SK-N-SH (cell line): ENCODE data around the gene TDRKH. TPM values are rescaled to one million over a fixed set of nuclear protein-coding genes. Genes with fewer than 3 reads are reported as not detected.

Source experiments
- CTCF ChIA-PET: fragments of 300-600, 350-600 bp; formaldehyde crosslinking; extraction: SDS; loops from one replicate; lab custom pipeline; 2021; lab: Yijun Ruan, JAX
- POLR2A ChIA-PET: fragments of 350-600 bp; sonication (Branson Sonifier 250); formaldehyde crosslinking; extraction: SDS; loops from one replicate; lab custom pipeline; 2020; ENCODE audit warnings: antibody characterized with exemption, inconsistent platforms; lab: Yijun Ruan, JAX
- DNase-seq: peaks from one replicate; pipeline ENCODE4 v3.0.0; 2012
- H2AFZ ChIP-seq: fragments of 200-600 bp; sonication (generic); 2 replicates; pipeline ENCODE4 v1.8.1; 2016; ENCODE audit warnings: antibody characterized with exemption, mild to moderate bottlenecking, low read depth
- H3F3A ChIP-seq: fragments of 200-600 bp; sonication (generic); replicated peaks from 2 replicates; pipeline ENCODE3; 2016; ENCODE audit warnings: antibody characterized with exemption, mild to moderate bottlenecking; ENCODE audit not compliant: insufficient read depth
- H3K27ac ChIP-seq, 2 experiments: fragments of 200-500 bp in 1 of 2; fragments of 200-600 bp in 1 of 2; sonication (Bioruptor generic) in 1 of 2; sonication (generic), shearing (Covaris generic) in 1 of 2; 2 replicates each; pipeline versions ENCODE4 v1.5.1 to v1.6.1; 2014 to 2016; ENCODE audit warnings: low read depth in 2 of 2, inconsistent platforms in 1 of 2, low read length in 1 of 2, mild to moderate bottlenecking in 1 of 2, mixed read lengths in 1 of 2
- H3K27me3 ChIP-seq: fragments of 200-600 bp; sonication (generic), shearing (Covaris generic); 2 replicates; pipeline ENCODE4 v1.6.1; 2016; ENCODE audit warnings: mixed run types; ENCODE audit not compliant: insufficient read depth
- H3K36me3 ChIP-seq, 2 experiments: fragments of 200-500 bp in 1 of 2; fragments of 200-600 bp in 1 of 2; sonication (Bioruptor generic) in 1 of 2; sonication (generic) in 1 of 2; replicated peaks in 1 of 2; 2 replicates each; pipeline versions ENCODE3 to v1.5.1; 2014 to 2016; ENCODE audit warnings: low read length in 1 of 2, mild to moderate bottlenecking in 1 of 2; ENCODE audit not compliant: insufficient read depth in 2 of 2, control insufficient read depth in 1 of 2
- H3K4me1 ChIP-seq, 2 experiments: fragments of 200-500 bp in 1 of 2; fragments of 200-600 bp in 1 of 2; sonication (Bioruptor generic) in 1 of 2; sonication (generic), shearing (Covaris generic) in 1 of 2; 2 replicates each; pipeline versions ENCODE4 v1.5.1 to v1.6.1; 2014 to 2016; ENCODE audit warnings: low read depth in 1 of 2, low read length in 1 of 2, mixed run types in 1 of 2; ENCODE audit not compliant: insufficient read depth in 2 of 2, control insufficient read depth in 1 of 2
- H3K4me2 ChIP-seq: fragments of 200-600 bp; sonication (generic), shearing (Covaris generic); 2 replicates; pipeline ENCODE4 v1.6.1; 2017; ENCODE audit warnings: mixed run types
- H3K4me3 ChIP-seq, 2 experiments: fragments of 200-500 bp in 1 of 2; fragments of 200-600 bp in 1 of 2; sonication (Bioruptor generic) in 1 of 2; sonication (generic), shearing (Covaris generic) in 1 of 2; 2 replicates each; pipeline versions ENCODE4 v1.5.1 to v1.8.1; 2014 to 2016; ENCODE audit warnings: low read depth in 2 of 2, inconsistent platforms in 1 of 2, low read length in 1 of 2, mild to moderate bottlenecking in 1 of 2, mixed read lengths in 1 of 2, moderate library complexity in 1 of 2
- H3K79me2 ChIP-seq: fragments of 200-600 bp; sonication (generic); 2 replicates; pipeline ENCODE4 v1.8.1; 2017; ENCODE audit warnings: mild to moderate bottlenecking; ENCODE audit not compliant: insufficient read depth
- H3K9ac ChIP-seq: fragments of 200-600 bp; sonication (generic); 2 replicates; pipeline ENCODE4 v1.6.1; 2017; ENCODE audit warnings: mixed run types
- H3K9me2 ChIP-seq: fragments of 200-600 bp; sonication (generic); 2 replicates; pipeline ENCODE4 v1.6.1; 2017; ENCODE audit warnings: mixed run types
- H3K9me3 ChIP-seq: fragments of 200-600 bp; sonication (generic); 2 replicates; pipeline ENCODE4 v1.6.1; 2017; ENCODE audit warnings: mixed run types, mild to moderate bottlenecking, moderate library complexity
- H4K20me1 ChIP-seq: fragments of 200-600 bp; sonication (generic); 2 replicates; pipeline ENCODE4 v1.6.1; 2017; ENCODE audit warnings: mild to moderate bottlenecking, mixed run types; ENCODE audit not compliant: insufficient read depth
- CTCF ChIP-seq: fragments of 200-600 bp; sonication (generic); IDR thresholded peaks from 2 replicates; pipeline ENCODE4 v1.6.1; 2017; ENCODE audit warnings: antibody characterized with exemption, mild to moderate bottlenecking, moderate library complexity
- EZH2phosphoT487 ChIP-seq: fragments of 200-600 bp; sonication (generic); IDR thresholded peaks from 2 replicates; pipeline ENCODE4 v1.6.1; 2017; ENCODE audit warnings: low read depth, mixed run types, mild to moderate bottlenecking, antibody characterized with exemption, moderate library complexity, borderline replicate concordance
- FOSL2 ChIP-seq: IDR thresholded peaks from 2 replicates; pipeline ENCODE4 v1.4.0; 2012; ENCODE audit warnings: low read depth, mild to moderate bottlenecking, moderate library complexity, borderline replicate concordance
- FOXJ3 ChIP-seq: sonication (generic); formaldehyde crosslinking; IDR thresholded peaks from 2 replicates; pipeline ENCODE4 v1.5.1; 2020; ENCODE audit warnings: mild to moderate bottlenecking, missing genetic modification reagents
- FOXM1 ChIP-seq: IDR thresholded peaks from 2 replicates; pipeline ENCODE4 v1.4.0; 2012; ENCODE audit warnings: low read depth, mild to moderate bottlenecking
- GATA2 ChIP-seq: sonication (generic); formaldehyde crosslinking; IDR thresholded peaks from 2 replicates; pipeline ENCODE4 v1.5.0; 2020; ENCODE audit warnings: mild to moderate bottlenecking, missing genetic modification reagents
- MEF2A ChIP-seq: IDR thresholded peaks from 2 replicates; pipeline ENCODE4 v1.4.0; 2012; ENCODE audit warnings: low read depth, borderline replicate concordance
- NRF1 ChIP-seq: IDR thresholded peaks from 2 replicates; pipeline ENCODE4 v1.6.1; 2012; ENCODE audit warnings: low read depth, mild to moderate bottlenecking, low read length
- PBX3 ChIP-seq: IDR thresholded peaks from 2 replicates; pipeline ENCODE4; 2012
- POLR2AphosphoS5 ChIP-seq: IDR thresholded peaks from 2 replicates; pipeline ENCODE4 v1.6.1; 2012; ENCODE audit warnings: low read depth, low read length
- RAD21 ChIP-seq: IDR thresholded peaks from 2 replicates; pipeline ENCODE4 v1.6.1; 2012; ENCODE audit warnings: mild to moderate bottlenecking, low read length
- TAF1 ChIP-seq: IDR thresholded peaks from 2 replicates; pipeline ENCODE4 v1.6.1; 2012; ENCODE audit warnings: low read depth, mild to moderate bottlenecking, low read length, moderate library complexity, borderline replicate concordance
- TEAD4 ChIP-seq: IDR thresholded peaks from 2 replicates; pipeline ENCODE4 v1.4.0; 2012; ENCODE audit warnings: mild to moderate bottlenecking, borderline replicate concordance; ENCODE audit not compliant: insufficient read depth
- YY1 ChIP-seq: IDR thresholded peaks from 2 replicates; pipeline ENCODE4 v1.4.0; 2012; ENCODE audit warnings: low read depth, mild to moderate bottlenecking
- WGBS: methylation state at CpG from one replicate; pipeline ENCODE4 v1.1.6; 2017; ENCODE audit warnings: low lambda C conversion rate; 5-methylcytosine and 5-hydroxymethylcytosine counted together
- polyA plus RNA-seq, 3 experiments: library from polyadenylated mRNA; depleted of rRNA; stranded (reverse); fragments of >200 nt; gene quantifications; 2 replicates each; pipeline ENCODE4 v1.2.3, GENCODE V29; 2012
- TF ChIP-seq, protein P1 (sequence below): fragments of 150-350 bp; IDR thresholded peaks from 2 replicates; pipeline ENCODE4 v1.6.1; 2017; ENCODE audit warnings: antibody characterized with exemption, low read length, low read depth, borderline replicate concordance

Gene TDRKH
- polyA plus RNA-seq, 1 of the 3 experiments (the other 2 are of a cell fraction), result 1.9 TPM

DNA sequence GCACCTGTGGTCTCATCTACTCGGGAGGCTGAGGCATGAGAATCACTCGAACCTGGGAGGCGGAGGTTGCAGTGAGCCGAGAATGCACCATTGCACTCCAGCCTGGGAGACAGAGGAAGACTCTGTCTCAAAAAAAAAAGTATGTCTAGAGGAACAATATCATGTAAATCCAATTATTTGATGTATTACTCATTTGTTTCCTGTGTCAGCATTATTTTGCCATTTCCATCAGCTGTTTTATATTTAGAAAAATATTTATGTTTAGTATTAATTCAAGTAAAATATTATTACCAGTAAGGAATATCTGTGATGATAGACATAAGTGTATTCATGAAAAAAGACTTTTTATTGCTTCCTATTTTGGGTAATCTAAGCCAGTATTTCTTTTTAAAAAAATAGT is 13.0 kb downstream of the TDRKH start:
- WGBS, result 76% methylated on average over 4 of the region's 4 CpGs
- CTCF ChIA-PET, result interaction anchor here (1.0 kb wide), 1 partner anchor 14 kb away, joined by 3 read pairs; the partner anchor contains the start of gene MRPL9

DNA sequence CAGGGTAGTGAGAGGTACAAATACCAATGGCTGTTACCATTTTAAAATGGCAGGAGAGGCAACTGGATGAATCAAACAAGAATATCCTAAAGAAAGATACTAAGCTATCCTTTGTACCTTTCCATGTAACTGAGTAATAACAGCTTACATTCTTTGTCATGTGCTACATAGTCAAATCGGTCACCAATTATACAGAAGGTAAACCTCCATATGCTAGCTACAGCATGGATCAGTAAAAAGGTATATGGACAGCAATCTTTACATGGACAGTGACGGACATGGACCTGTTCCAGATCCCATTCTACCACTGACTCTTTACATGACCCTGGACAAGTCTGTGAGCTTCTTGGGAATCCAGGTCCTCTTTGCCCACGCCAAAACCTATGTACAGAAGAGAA is 13.6 kb downstream of the TDRKH start:
- CTCF ChIA-PET, result interaction anchor here (0.9 to 1.0 kb wide), 2 partner anchors 13 to 60 kb away, joined by 3 read pairs; partner anchors contain the start of gene MRPL9
- H3K79me2 ChIP-seq, result no peaks in the 10 kb centered on the region
- H3K9ac ChIP-seq, result no peak overlapping the region
- no peak overlapping the region for H3K4me2 ChIP-seq
- H4K20me1 ChIP-seq, result no peaks in the 10 kb centered on the region
- no peaks in the 10 kb centered on the region for H3K27me3 ChIP-seq
- no peak for DNase-seq
- H3F3A ChIP-seq, result no peaks in the 10 kb centered on the region
- no peaks in the 10 kb centered on the region for H3K4me1 ChIP-seq
- H2AFZ ChIP-seq, result no peak overlapping the region
- H3K27ac ChIP-seq, result no peak overlapping the region
- no peaks in the 10 kb centered on the region for H3K9me2 ChIP-seq
- H3K9me3 ChIP-seq, result no peaks in the 10 kb centered on the region
- POLR2A ChIA-PET, result no interaction called here
- whole genome bisulfite sequencing, result 69% methylated on average over 3 of the region's 3 CpGs
- H3K36me3 ChIP-seq, result peaks cover 3 to 27% of the 10 kb centered on the region in 2 experiments
- no peak overlapping the region for H3K4me3 ChIP-seq
- TF ChIP-seq PBX3 (no peak), CTCF (no peak), FOXM1 (no peak), TEAD4 (no peak), FOSL2 (no peak), GATA2 (CRISPR knock-in tag) (no peak), EZH2phosphoT487 (no peak), FOXJ3 (CRISPR knock-in tag) (no peak)

More for the DNA sequence above, 13.0 kb downstream of the TDRKH start:
- Histone ChIP-seq H3K27ac (no peak overlapping the region), H3F3A (no peaks in the 10 kb centered on the region), H3K4me2 (no peak overlapping the region), H3K9ac (no peak overlapping the region), H3K9me3 (no peaks in the 10 kb centered on the region), H3K4me3 (no peak overlapping the region), H3K36me3 (peaks cover 3 to 27% of the 10 kb centered on the region in 2 experiments), H3K27me3 (no peaks in the 10 kb centered on the region), H2AFZ (no peak overlapping the region), H4K20me1 (no peaks in the 10 kb centered on the region), H3K79me2 (no peaks in the 10 kb centered on the region), H3K4me1 (no peaks in the 10 kb centered on the region), H3K9me2 (no peaks in the 10 kb centered on the region)
- TF ChIP-seq TAF1 (no peak), MEF2A (no peak), YY1 (no peak), RAD21 (no peak), NRF1 (no peak), PBX3 (no peak), FOSL2 (no peak), GATA2 (CRISPR knock-in tag) (no peak), FOXM1 (no peak), POLR2AphosphoS5 (no peak), CTCF (no peak)
- TF ChIP-seq, protein P1, sequence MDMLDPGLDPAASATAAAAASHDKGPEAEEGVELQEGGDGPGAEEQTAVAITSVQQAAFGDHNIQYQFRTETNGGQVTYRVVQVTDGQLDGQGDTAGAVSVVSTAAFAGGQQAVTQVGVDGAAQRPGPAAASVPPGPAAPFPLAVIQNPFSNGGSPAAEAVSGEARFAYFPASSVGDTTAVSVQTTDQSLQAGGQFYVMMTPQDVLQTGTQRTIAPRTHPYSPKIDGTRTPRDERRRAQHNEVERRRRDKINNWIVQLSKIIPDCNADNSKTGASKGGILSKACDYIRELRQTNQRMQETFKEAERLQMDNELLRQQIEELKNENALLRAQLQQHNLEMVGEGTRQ, result no peak
- DNase-seq, result no peak
- POLR2A ChIA-PET, result no interaction called here
